GM12874 (cell line): ENCODE results near the gene TMEM14B.

Experiments used
- TF ChIP-seq, protein P1 (sequence below): IDR thresholded peaks from 2 replicates; pipeline ENCODE4 v1.5.1; 2011; ENCODE audit warnings: low read depth, mild to moderate bottlenecking, control low read depth, low read length, moderate library complexity; ENCODE audit not compliant: insufficient read depth

TMEM14B gene

DNA sequence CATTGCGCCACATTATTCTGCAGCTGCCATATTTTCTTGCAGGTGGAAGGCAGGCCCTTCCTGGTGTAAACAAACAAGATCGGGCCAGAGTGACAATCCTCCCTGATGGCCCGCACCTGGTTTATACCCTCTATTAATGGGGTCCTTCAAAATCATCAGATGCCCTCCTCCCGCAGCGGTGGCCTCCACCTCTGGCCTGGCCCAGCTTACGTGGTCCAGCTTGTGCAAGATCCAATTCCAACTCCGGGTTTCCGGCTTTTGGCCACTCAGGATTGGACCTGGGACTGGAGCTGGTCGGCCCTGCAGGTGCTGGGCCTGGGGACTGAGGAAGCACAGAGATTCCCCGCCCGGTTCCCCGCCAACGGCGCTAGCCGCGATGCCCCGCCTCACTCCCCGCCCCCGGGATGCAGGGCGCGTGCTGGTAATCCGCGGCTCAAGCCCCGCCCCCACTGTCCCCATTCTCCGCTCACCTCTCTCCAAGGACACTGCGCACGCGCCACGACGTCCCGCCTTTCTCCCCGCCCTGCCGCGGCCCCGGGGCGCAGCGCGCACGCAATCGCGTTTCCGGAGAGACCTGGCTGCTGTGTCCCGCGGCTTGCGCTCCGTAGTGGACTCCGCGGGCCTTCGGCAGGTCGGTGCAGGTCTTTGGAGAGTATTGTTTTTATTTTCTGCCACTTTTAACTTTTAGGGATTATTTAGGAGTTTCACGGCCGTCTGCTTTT is at the start of gene TMEM14B:
Gene TMEM14B (plus strand): TSS at position 555 of the 722 bp plus-strand sequence. CDS start 1,441 bp downstream, outside the sequence.
- TF ChIP-seq, protein P1, sequence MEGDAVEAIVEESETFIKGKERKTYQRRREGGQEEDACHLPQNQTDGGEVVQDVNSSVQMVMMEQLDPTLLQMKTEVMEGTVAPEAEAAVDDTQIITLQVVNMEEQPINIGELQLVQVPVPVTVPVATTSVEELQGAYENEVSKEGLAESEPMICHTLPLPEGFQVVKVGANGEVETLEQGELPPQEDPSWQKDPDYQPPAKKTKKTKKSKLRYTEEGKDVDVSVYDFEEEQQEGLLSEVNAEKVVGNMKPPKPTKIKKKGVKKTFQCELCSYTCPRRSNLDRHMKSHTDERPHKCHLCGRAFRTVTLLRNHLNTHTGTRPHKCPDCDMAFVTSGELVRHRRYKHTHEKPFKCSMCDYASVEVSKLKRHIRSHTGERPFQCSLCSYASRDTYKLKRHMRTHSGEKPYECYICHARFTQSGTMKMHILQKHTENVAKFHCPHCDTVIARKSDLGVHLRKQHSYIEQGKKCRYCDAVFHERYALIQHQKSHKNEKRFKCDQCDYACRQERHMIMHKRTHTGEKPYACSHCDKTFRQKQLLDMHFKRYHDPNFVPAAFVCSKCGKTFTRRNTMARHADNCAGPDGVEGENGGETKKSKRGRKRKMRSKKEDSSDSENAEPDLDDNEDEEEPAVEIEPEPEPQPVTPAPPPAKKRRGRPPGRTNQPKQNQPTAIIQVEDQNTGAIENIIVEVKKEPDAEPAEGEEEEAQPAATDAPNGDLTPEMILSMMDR, result no peak

DNA sequence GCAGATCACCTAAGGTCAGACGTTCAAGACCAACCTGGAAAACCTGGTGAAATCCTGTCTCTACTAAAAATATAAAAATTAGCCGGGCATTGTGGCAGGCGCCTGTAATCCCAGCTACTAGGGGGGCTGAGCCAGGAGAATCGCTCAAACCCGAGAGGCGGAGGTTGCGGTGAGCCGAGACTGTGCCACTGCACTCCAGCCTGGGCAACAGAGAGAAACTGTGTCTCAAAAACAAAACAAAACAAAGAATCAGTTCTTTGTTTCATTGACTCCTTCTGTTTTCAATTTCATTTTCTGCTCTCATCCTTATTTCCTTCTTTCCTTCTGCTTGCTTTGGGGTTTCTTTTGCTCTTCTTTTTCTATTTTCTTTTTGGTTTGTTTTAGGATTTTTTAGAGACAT is 33.6 kb upstream of the TMEM14B start:
- TF ChIP-seq, protein P1, result no peak

DNA sequence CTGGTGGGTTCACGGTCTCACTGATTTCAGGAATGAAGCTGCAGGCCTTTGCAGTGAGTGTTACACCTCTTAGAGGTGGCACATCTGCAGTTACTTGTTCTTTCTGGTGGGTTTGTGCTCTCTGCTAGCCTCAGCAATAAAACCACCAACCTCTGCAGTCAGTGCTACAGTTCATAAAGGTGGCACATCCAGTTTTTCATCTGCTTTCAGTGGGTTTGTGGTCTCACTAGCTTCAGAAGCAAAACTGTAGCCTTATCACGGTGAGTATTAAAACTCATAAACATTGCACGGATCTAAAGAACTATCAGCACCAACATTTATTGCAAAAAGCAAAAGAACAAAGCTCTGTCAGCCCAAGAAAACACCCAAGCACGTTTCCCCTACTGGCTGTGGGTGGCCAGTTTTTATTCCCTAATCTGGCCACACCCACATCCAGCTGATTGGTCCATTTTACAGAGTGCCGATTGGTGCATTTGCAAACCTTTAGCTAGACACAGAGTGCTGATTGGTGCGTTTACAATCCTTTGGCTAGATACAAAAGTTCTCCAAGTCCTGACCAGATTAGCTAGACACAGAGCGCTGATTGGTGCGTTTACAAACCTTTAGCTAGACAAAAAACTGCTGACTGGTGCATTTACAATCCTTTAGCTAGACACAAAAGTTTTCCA is 28.2 kb upstream of the TMEM14B start:
- TF ChIP-seq, protein P1, result no peak

DNA sequence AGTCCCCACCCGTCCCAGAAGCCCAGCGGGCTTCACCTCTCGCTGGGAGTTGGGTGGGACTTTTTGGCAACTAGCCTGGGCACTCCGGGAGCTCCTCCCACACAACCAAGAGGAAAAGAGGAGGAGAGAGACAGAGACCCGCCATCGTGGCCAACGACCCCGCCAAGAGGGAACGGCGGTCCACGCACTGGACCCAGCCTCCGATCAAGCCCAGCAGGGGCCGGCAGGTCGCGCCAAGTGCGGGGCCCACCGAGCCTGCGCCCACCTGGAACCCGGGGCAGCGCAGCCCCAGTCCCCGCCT is 27.7 kb upstream of the TMEM14B start:
- TF ChIP-seq, protein P1, result no peak

DNA sequence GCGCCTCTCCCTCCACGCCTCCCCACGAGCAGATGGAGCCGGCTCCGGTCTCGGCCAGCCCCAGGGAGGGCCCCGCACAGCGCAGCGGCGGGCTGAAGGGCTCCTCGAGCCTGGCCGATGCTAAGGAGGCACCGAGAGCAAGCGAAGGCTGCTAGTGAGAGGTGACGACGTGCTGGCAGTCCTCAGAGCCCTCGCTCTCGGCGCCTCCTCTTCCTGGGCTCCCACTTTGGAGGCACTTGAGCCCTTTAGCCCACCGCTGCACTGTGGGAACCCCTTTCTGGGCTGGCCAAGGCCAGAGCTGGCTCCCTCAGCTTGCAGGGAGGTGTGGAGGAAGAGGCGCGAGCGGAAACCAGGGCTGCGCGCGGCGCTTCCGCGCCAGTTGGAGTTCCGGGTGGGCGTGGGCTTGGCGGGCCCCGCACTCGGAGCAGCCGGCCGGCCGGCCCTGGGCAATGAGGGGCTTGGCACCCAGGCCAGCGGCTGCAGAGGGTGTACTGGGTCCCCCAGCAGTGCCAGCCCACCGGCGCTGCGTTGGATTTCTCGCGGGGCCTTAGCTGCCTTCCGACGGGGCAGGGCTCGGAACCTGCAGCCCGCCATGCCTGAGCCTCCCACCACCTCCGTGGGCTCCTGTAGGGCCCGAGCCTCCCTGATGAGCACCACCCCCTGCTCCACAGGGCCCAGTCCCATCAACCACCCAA is 27.2 kb upstream of the TMEM14B start:
- TF ChIP-seq, protein P1, result no peak

DNA sequence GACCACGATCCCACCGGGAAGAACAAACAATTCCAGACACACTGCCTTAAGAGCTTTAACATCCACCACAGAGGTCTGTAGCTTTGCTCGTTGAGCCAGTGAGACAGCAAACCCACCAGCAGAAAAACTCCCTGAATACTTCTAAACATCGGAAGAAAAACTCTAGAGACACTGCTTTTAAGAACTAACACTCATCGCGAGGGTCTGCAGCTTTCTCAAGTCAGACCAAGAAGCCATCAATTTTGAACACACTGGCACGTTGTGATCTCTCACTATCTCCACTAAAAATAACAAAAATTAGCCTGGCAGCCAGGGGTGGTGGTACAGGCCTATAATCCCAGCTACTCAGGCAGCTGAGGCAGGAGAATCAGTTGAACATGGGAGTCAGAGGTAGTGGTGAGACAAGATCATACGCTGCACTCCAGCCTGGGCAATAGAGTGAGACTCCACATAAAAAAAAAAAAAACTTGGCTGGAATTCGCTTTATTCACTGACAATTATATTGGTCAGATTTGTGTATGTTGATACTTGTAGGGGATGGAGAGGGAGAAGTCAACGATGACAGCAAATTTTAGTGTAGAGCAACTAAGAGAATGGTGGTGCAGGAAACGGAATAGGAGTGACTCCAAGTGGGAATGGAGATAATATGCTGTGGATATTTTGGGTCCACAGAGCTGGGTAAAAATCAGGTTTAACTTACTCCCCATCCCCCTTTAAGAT is 25.6 kb upstream of the TMEM14B start:
- TF ChIP-seq, protein P1, result no peak

DNA sequence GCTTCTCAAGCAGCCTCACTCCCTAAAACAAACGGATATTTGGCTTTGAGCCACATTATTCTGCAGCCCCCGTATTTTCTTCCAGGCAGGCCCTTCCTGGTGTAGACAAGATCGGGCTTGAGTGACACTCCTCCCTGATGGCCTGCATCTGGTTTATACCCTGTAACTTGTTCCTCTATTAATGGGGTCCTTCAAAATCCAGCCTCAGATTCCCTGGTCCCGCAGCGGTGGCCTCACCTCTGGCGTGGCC is 25.1 kb upstream of the TMEM14B start:
- TF ChIP-seq, protein P1, result no peak
